8988T (cell line): ENCODE measurements around the gene MFAP3.
"Not testable (repeated sequence)": the region's sequence is repeated elsewhere in the genome, so short reads cannot be mapped to it uniquely, and the experiment has no call there.

ENCODE experiments used
- DNase-seq: peaks from one replicate; pipeline ENCODE4 v3.0.0; 2011

The MFAP3 gene

GRCh38 chr5:154055201-154055600 lies 16.4 kb downstream of the MFAP3 start:
- no peak for DNase-seq

DNA sequence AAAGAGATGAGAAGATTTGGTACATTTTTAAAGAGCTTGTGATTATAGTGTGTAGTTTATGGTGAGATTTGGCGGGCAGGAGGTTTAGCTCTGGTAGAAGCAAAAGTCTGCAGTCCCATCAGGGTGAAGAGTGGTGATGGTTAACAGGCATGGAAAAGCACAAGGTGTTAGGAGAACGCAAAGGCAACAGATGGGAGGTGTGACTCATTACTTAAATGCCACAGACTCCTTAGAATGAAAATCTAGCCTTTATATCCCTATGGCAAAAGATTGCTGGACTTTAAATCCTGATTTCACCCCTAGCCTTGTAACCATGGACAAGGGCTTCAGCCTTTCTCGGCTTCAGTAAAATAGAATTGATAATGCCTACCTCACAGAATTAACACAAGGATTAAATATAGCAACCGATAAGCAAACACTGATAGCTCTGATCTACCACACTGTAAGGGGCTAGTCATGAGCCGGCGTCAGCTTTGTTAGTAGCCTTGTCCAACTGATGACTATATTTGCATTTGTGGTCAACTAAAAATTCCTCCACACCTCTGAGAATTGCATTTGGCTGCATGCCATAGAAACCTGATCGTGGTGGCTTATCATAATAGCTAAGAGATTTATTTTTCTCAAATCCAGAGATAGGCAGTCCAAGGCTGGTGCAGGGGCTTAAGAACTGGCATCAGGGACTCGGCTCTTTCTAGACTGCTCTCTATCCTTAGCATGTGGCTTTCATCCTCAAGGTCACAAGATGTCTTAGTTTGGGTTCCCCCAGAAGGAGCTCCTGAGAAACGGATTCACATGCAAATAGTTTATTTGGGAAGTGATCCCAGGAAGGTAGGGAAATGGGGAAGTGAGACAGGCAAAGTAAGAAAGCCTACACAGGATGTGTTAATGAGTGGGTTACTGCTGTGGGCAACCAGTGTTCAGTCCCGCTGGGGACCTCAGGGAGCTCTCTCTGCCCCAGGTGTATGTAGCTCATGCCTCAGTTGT lies 19.6 kb downstream of the MFAP3 start:
- DNase-seq: no peak

DNA sequence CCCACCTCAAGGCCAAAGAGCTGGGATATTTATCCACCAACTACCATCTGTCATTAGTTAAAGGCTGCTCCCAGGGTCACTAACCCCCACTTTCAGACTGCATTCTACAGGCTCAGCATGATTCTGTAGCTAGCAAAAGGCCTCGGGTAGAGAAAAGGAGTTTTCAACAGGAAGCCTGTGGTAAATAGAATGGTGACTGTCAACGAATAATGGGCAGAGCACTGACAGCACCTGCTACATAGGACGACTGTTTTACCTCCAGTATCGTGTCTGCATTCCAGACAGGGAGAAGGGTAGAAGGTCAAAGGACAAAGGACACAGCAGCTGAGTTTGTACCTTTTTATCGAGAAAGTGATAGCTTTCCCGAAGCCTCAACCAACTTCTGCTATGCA lies 20.3 kb downstream of the MFAP3 start:
- DNase-seq: no peak

- no peak for DNase-seq
Observed at GRCh38 chr5:154059583-154059982, 20.8 kb downstream of the MFAP3 start.

GRCh38 chr5:154060606-154061005 lies 21.8 kb downstream of the MFAP3 start:
- DNase-seq: no peak

GRCh38 chr5:154063372-154063771 lies 24.6 kb downstream of the MFAP3 start:
- DNase-seq: no peak

GRCh38 chr5:154065971-154066370 lies 27.2 kb downstream of the MFAP3 start:
- no peak for DNase-seq

DNA sequence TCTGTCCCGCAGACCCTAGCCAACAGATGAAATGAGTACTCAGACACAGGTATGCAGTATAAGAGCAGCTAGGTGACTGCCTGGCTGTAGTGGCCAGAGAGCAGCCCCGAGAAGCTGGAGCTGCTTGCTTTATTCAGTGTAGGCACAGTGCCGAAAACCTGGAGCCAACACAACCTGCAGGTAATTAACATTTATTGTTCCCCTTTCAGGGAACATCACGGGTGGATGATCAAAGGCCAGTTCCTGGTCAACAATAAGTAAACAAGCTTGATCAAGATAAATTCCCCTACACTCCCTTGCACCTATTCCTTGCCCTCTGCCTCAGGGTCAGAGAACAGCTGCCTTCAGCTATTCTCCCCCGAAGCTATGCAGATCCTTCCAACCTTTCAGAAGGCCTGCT lies 31.1 kb downstream of the MFAP3 start:
- DNase-seq: not testable (repeated sequence)

DNA sequence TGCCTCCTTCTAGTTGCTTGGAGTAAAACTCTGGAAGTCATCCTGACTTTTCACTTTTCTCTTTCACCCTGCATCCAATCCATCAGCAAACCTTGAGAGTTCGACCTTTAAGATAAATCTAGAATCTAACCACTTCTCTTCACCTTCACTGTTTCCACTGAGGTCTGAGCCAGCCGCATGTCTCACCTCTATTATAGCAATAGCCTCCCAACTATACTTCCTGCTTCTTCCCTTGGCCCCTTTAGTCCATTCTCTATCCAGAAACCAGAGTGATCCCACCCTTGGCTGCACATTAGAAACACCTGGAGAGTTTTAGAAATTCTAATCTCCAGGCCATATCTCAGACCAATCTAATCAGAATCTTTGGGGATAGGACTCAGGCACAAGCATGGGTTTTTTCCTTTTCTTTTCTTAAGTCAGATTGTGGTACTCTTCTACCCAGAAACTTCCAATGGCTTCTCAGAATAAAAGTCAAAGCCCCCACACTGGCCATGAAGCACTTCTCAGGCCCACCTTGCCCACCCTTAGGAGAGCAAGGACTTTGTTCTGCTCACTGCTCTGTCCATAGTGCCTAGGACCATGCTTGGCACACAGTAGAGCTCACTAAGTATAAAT lies 33.1 kb downstream of the MFAP3 start:
- no peak for DNase-seq

GRCh38 chr5:154072414-154073171 lies 33.8 kb downstream of the MFAP3 start:
- DNase-seq: peak; percentile 57

DNA sequence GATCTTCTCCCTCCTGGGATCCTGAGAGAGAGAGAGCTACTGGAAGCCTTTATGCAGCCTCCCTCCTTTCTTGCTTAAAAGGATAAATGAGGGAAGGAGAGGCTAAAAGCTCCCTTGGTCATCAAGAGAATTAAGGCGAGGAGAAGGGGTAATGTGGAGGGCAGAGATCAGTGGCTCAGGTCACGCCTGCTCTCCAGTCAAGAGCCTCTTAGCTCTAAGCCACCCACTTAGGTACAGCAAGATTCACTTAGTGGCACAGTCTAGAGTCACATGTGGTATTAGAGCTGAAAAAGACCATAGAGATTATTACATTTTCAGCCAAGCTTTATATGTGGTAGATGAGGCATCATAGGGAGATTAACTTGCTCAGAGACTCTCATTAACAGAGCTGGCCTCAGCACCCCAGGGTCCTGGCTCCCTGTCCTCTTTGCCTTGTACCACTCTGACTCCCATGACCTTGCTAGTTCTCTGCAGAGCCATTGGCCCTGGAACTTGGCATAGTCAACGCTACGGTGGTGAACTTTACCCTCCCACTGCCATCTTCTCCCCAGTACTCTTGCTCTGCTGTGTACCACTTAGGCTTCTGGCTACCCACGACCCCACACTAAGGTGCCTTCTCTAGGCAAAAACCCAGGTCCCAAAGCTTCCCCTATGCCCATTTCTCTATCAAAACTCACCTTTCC lies 37.6 kb downstream of the MFAP3 start:
- no peak for DNase-seq

- no peak for DNase-seq
Observed at GRCh38 chr5:154077696-154078095, 38.9 kb downstream of the MFAP3 start.

- DNase-seq: no peak
Observed at GRCh38 chr5:154078272-154078671, 39.5 kb downstream of the MFAP3 start.

- no peak for DNase-seq
Observed at GRCh38 chr5:154081246-154081645, 42.5 kb downstream of the MFAP3 start.

GRCh38 chr5:154084062-154084639 lies 45.4 kb downstream of the MFAP3 start:
- DNase-seq: no peak

DNA sequence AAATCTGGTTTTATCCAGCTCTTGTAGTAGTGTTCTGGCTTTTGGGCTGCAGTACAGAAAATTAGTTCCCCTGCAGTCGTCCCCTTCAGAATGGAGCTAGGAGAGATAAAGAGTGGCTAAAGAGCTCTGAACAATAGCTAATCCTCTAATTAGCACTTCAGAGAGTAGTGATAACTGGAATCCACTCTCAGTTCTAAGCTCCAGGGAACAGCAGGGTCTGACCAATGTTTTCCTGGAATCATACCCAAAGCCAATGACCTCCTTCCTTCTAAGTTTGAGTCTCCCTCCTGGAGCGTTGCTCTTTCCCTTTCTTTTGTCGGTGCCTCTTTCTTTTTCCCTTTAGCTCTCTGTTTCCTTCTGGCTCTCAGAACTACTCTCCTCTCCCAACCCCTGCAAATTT lies 47.4 kb downstream of the MFAP3 start:
- DNase-seq: no peak

- no peak for DNase-seq
Observed at GRCh38 chr5:154086641-154087040, 47.9 kb downstream of the MFAP3 start.

DNA sequence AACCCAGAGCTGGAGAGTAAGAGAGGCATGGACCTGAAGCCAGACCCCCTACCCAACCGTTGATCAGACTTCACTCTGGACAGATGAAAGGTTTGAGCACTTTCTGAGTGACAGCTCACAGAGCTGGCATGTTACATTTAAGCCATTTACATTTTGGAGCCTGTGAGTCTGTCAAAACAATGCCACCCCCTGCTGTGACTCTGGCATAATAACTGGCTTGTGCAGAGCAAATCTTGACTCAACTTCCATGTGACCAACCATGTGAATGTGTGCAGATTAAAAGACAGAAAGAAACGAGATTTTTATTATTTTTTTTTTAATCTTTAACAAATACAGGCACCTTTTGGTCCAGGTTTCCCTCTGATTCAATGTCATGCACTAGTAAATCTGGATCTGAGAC lies 48.5 kb downstream of the MFAP3 start:
- DNase-seq: no peak

DNA sequence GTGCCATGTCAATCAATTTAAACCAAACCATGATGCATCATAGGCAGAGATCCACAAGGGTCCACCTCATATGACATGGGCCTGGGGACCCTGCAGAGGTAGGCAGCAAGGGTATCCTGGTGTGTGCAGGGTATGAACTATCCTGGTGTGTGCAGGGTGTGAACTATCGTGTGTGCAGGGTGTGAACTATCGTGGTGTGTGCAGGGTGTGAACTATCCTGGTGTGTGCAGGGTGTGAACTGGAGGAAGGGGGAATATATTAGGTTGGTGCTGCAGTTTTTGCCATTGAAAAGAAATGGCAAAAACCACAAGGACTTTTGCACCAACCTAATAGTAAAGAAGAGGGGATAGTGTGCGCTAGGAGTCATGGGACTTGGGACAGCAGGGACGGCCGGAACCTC lies 50.0 kb downstream of the MFAP3 start:
- DNase-seq: no peak

GRCh38 chr5:154090656-154091055 lies 51.9 kb downstream of the MFAP3 start:
- DNase-seq: no peak

DNA sequence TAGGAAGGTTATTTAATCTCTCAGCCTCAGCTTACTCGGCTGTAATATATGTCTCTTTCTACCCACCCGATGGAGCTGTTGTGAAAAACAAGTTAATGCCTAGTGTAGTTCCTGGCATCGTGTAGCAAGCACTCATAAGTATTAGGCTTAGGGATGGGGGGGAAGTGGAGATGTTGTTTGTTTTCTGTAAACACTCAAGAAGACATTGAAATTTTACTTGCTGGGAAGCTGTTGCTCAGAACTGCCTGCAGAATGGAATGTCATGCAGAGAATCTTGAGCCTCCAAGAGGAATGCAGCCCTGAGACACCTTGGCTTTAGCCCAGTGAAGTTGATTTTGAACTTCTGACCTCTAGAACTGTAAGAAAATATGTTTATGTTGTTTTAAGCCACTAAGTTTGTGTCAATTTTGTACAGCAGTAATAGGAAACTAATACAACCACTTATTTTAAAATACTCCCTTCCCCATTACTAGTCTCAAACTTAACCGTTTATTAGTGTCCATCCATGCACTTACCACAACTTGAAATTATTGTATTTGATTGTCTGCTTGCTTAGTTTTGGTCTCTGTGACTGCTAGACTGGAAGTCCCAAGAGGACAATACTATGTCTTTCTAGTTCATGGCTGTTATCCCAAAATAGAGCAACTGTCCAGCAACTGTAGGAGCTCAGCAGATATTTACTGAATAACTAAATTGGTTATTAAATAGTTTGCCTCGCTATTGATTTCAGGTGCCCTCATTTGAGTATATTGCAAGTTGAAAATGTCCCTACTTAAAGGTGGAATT lies 53.8 kb downstream of the MFAP3 start:
- DNase-seq: no peak

DNA sequence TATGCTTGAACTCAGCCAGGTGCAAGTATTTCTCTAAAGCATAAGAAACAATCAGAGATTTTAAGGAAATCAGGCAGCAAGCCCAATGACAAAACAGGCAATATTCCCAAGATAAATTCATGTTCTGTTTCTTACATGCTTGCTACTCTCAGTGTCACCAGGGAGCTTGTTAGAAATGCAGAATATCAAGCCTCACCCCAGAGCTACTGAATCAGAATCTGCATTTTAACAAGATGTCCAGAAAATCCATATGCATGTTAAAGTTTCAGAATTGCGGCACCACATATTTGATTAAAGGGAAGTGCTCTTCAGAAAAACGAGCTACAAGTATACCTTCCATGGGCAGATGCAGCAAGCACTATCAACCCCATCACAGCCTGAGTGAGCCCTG lies 54.4 kb downstream of the MFAP3 start:
- no peak for DNase-seq
